ENCODE data around the gene CST4.
"Not testable (repeated sequence)": the region's sequence is repeated elsewhere in the genome, so short reads cannot be mapped to it uniquely, and the experiment has no call there.

The CST4 gene

DNA sequence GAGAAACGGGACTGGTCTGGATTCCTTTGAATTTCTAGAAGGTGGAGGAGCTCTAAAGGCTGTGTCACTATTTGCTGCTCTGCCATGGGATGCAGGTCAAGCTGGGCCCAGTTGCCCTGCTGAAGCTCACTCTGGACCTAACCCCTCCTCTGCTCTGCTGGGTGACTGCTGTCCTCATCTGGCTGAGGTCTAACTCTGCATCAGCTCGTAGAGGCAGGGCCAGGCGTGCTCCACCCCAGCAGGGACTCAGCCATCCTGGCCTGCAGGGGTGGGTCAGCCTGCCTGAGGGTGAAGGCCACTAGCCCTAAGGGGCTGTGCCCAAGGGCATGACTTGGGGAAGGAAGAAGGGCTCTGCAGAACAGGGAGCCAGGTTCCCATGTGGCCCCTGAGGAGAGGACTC, 852 bp downstream of the CST4 start:
- no peak for DNase-seq (ENCODE audit: low spot score)

- DNase-seq (ENCODE audit: low spot score) = no peak
Observed at GRCh38 chr20:23686046-23686750, 2.6 kb downstream of the CST4 start.

- not testable (repeated sequence) for DNase-seq (ENCODE audit: low spot score)
Observed at GRCh38 chr20:23685529-23685896, 3.3 kb downstream of the CST4 start.

DNA sequence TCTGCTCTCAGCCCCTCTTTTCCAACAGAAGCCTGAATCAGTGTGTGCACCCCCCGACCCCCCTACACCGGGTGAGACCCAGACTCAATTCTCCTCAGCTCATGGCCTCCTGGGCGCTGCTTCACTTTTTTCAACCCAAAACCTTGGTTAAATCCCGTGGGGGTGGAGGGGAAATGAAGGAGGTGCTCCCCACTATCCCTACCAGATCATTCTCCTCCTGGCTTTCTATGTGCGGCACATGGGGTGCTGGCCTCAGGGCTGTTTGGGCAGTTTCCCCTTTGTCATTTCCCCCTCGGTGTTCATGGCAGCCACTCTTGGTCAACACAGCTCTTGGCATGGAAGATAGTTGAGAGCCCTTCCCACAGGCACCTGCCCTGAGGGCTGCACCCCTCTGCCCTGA, 4.6 kb downstream of the CST4 start:
- DNase-seq (ENCODE audit: low spot score) = no peak

GRCh38 chr20:23683807-23684206, 5.0 kb downstream of the CST4 start:
- no peak for DNase-seq (ENCODE audit: low spot score)

GRCh38 chr20:23683281-23683680, 5.6 kb downstream of the CST4 start:
- DNase-seq (ENCODE audit: low spot score) = no peak

- DNase-seq (ENCODE audit: low spot score) = no peak
Observed at GRCh38 chr20:23680146-23680545, 8.7 kb downstream of the CST4 start.

DNA sequence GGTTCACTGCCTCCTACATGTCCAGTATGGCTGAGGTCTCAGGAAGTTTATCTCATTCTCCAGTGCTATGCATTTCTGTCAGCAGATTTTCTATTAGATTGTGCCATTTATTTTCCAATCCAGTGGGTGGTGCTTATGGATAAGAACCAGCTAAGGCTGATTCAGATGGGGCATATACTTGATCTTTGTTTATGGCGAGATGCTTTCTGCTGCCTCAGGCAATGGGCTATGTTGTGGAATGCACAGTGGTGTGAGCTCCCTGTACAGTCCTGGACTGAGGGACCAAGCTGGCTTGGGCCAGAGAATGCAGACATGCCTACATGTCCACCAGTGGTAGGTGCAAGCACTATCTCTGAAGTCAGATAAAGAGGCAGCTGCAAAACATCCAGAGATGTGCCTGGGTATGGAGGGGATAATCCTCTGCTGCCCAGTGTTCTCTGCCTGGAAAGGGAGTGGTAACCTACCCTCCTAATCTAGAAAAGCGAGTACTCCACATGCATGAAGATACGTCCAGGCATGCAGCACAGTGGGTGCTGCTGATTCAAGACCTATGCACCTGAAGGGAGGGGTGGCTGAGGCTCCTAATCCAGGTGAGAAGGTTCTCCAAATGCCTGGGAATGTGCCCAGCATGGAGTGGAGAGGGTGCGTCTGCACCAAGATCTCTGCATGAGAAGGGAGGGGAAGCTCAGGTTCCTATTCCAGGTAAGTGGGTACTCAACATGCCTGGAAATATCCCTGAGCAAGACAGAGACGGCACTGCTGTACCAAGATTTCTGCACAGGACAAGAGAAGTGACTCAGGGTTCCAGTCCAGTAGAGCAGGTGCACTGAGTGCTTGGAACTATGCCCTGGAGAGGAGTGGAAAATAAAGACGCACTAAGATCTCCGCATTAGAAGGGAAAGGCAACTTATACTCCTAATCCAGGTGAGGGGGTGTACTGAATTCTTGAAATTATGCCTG, 9.4 kb downstream of the CST4 start:
- DNase-seq (ENCODE audit: low spot score) = no peak

DNA sequence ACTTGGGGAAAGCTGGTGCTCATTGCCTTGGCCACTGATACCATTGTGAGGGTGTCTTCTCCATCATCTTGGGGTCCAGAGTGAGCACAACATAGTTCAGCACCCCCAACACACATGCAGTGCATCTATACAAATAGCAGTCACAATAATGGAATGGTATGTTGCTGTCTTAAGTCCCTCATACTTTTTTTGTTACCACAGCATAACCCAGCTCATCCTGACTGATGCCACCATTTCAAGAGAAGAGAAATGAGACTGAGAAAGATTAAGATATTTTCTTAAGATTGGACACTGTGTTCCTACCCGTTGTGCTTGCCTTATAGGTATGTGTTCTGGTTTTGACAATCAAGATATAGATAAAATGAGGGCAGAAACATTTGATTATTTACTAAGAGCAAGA, 15.6 kb downstream of the CST4 start:
- no peak for DNase-seq (ENCODE audit: low spot score)

DNA sequence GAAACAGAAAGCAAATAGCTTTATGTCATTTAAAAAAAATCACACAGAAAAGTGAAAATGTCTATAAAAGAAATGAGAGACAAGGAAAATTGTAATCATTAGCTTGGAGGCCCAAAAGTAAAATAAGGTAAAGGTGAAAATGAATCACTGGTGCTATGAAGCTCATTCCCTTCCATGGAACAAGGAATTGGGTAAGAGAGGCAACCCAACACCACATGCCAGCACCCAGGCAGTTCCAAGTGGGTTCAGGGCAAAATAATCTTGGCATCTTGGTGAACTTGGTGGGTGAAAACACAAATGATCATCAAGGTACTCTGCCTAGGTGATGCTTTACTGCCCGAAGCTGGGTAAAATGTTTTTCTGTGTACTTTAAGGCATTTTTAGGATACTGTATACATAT, 16.7 kb downstream of the CST4 start:
- DNase-seq (ENCODE audit: low spot score) = no peak

DNA sequence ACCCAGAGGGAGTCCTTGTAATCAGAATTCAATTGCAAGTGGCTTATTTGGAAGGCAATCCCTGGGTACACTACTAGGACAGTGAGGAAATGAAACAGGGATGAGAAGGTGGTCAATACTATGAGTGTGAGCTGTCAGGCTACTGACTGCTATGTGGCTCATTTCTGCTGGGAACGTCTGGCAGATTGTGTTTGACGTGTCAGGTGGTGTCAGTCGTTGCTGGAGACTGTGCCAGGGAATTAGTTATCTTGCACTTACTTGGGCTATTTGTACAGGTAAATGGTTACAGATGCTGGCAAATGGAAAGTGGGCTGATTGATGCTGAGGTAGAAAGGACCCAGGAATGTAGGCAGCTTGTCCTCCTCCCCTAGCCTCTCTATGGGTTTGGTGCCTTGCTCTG, 17.4 kb downstream of the CST4 start:
- DNase-seq (ENCODE audit: low spot score) = no peak

- DNase-seq (ENCODE audit: low spot score) = no peak
Observed at GRCh38 chr20:23670361-23670760, 18.5 kb downstream of the CST4 start.

DNA sequence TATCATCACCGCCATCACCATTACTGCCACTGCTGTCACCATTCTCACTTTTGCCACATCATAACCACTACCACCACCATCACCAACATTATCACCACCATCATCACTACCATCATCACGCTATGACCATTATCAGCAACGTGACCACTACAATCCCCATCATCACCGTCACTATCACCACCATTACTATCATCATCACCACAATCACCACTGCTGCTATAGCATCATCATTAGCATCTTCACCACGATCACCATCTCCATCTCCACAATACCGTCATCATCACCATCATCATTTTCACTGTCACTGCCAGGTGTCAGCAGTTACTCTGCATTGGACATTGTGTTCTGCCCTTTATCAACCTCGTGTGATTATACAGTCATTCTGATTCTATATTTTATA, 19.0 kb downstream of the CST4 start:
- DNase-seq (ENCODE audit: low spot score) = no peak

- DNase-seq (ENCODE audit: low spot score) = no peak
Observed at GRCh38 chr20:23669327-23669726, 19.5 kb downstream of the CST4 start.

- peak; percentile 68 for DNase-seq (ENCODE audit: low spot score)
Observed at GRCh38 chr20:23668477-23668951, 20.3 kb downstream of the CST4 start.

DNA sequence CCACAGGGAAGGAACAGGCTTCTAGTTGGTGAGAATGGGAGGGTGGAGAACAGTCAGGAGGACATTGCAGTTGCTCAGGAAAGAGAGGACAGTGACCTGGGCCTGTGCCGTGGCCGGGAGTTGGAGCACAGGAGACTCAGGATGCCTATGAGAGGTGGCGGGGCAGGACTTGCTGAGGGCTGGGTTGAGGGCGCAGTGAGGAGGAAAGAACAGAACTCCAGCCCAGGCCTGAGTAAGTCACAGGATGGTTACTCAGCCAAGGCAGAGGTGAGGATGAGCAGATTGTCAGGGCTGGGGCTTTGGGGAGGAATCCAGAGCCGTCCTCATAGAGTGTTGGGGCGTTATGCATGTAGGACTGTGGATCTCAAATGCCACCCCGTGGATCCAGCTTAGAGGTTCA, 21.2 kb downstream of the CST4 start:
- no peak for DNase-seq (ENCODE audit: low spot score)

GRCh38 chr20:23666698-23667097, 22.1 kb downstream of the CST4 start:
- no peak for DNase-seq (ENCODE audit: low spot score)

DNA sequence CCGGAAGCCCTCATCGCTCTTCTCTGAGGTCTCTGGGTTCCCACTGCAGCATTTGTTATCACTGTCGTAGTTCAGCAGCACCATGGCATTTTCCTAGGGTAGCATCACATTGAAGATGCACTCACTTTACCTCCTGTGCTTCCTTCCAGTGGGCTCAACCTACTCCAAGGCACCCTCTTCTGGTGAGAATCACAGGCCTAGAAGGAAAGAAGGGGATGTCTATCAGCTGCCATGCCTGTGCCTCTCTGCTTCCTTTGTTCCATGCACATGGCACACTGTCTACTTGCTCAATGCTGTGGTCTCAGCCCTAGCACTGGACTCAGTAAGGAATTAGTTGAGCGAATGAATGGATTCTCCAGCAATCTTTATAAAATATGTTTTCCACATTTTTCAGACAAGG, 22.6 kb downstream of the CST4 start:
- no peak for DNase-seq (ENCODE audit: low spot score)

DNA sequence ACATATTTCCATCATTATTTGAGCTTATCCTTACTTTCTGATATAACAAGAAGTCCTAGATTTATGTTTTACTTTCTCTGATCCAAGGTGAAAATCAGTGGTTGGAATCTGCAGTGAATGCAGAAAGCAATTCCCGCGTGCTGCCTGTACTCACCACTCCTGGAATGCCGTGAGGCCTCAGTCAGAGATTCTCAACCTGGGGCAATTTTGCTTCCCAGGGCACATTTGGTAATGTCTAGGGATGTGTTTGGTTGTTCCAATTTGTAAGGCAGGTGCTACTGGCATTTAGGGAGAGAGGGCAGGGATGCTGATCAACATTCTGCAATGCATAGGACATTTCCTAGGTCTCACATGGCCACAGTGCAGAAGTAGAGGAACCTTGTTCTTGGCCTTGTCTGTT, 23.9 kb downstream of the CST4 start:
- DNase-seq (ENCODE audit: low spot score) = no peak

GRCh38 chr20:23664046-23664445, 24.8 kb downstream of the CST4 start:
- DNase-seq (ENCODE audit: low spot score) = not testable (repeated sequence)

GRCh38 chr20:23663180-23663579, 25.7 kb downstream of the CST4 start:
- no peak for DNase-seq (ENCODE audit: low spot score)

GRCh38 chr20:23662276-23662870, 26.5 kb downstream of the CST4 start:
- no peak for DNase-seq (ENCODE audit: low spot score)

DNA sequence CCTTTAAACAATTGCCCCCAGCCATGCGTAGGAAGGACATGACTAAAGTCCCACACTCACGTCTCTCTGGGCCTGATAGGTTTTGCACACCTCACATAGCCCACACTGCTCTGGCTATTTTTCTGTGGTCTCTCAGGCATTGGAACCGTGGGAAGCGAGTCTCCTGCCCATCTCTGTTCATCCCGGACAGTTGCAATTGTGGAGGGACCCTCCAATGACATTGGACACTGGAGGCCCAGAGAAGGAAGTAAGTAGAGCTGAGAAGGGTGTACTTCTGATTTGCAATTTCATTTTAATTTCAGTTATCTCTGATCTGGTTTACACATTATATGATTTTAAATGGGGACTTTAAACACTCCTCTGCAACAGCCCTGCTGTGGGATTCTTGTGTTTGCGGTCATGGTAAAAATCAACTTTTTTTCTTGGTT, 27.8 kb downstream of the CST4 start:
- DNase-seq (ENCODE audit: low spot score) = no peak
